ENCODE data around the gene UBE2D1.
"Not testable (repeated sequence)": the region's sequence is repeated elsewhere in the genome, so short reads cannot be mapped to it uniquely, and the experiment has no call there.

Gene UBE2D1

DNA sequence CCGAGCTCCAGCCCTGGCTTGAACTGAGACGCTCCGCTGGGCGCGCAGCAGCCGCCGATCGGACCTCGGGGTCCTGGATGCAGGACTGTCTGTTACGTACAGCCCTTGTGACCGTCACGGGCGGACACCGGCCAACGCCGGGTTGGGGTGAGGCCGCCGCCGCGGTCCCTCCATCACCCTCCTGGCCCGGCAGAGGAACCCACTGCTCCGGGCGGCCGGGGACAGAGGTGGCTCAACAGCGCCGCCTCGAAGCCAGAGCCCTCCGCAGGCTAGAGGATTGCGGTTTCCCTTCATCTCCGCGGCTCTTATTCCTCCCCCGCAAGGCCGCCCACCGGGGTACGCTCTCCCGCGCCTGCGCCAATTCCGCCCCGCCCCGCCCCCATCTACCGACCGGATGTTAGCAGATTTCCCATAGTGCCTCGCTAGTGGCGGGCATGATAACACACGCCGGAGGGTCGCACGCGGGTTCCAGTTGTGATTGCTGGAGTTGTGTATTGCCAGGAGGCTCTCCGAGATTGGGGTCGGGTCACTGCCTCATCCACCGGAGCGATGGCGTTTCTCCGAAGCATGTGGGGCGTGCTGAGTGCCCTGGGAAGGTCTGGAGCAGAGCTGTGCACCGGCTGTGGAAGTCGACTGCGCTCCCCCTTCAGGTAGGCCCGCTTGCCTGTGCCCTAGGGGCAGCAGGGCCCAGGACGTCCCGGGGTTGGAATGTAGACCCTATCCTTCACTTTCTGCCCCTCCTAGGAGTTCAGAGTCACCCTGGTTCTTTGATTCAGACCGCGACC, 50.4 kb downstream of the UBE2D1 start, which contains the start of gene TFAM:
TSS of gene TFAM (plus strand) at position 412 of the 785 bp plus-strand sequence. CDS start at position 550, 138 bp downstream.
- peak; percentile 58 for DNase-seq

GRCh38 chr10:58385784-58386112, 50.9 kb downstream of the UBE2D1 start:
- DNase-seq: no peak

DNA sequence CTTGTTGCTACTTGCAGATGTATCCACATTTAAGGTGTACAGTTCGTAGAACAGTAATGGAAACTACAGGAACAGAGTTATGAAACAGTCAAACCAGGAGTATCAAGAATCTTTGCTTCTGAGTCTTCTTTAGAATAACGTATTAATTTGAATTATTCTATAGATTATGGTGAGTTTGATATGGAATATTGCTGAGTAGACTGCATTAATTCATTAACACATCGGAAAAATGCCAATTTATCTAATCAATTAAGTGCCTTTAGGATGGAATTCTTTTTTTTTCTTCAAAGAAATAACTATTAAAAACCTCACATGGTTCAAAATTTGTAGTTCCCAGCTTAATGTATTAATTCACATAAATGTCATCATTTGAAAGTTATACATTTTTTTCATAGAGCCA, 54.2 kb downstream of the UBE2D1 start:
- no peak for DNase-seq

DNA sequence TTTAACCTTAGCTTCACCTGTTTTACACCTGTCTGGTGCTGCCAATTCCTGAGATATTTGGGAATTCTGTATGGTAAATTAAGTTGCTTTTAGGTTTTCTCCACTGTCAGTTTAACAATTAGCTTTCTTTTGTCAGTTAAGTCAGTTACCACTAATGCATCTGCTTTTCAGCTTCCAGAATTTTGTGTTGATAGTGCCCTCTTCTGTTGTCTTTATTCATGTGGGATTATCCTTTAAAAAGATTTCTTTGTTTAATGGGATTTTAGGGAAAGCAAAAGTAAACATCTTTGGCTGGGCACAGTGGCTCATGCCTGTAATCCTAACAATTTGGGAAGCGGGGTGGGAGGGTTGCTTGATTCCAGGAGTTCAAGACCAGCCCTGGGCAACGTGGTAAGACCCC, 58.5 kb downstream of the UBE2D1 start:
- no peak for DNase-seq

DNA sequence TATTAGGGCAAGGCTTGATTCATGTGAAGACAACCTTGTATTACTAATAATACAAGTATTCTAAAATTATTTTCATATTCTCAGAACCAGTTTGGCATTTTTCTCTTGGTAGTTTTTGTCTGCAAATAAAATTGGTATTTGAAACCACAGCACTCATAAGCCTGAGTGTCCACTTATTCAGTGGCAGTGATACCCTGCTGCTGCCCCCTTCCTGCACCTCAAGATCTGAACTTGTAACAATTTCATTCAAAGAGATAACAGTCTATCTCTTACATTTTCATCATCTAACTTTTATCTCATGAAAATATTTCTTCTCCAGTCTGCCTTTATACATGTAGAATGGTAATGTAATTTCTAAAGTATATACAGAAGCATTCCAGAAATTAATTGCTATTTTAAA, 59.7 kb downstream of the UBE2D1 start:
- DNase-seq: no peak

DNA sequence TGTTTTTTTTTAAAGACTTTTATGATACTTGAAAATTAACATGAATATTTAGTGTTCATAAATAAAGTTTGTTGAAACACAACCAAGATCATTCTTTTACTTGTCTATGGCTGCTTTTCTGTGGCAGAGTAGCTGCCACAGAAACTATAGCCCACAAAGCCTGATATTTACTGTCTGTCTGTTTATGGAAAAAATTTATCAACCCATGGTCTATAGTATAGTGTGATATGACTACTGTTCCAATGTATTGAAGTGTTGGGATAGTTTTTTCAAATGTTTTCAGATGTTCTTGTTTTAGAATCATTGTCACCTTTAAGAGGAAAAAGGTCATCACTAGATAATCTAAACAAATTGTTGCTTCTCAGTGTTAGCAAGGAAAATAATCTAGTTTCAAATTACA, 61.3 kb downstream of the UBE2D1 start:
- DNase-seq: no peak

- DNase-seq: no peak
Measured at GRCh38 chr10:58397830-58398229, 63.0 kb downstream of the UBE2D1 start.

- DNase-seq: no peak
Measured at GRCh38 chr10:58399410-58399809, 64.6 kb downstream of the UBE2D1 start.

GRCh38 chr10:58400609-58401008, 65.8 kb downstream of the UBE2D1 start:
- DNase-seq: no peak

GRCh38 chr10:58404001-58404400, 69.2 kb downstream of the UBE2D1 start:
- no peak for DNase-seq

- no peak for DNase-seq
Measured at GRCh38 chr10:58409956-58410610, 75.3 kb downstream of the UBE2D1 start.

DNA sequence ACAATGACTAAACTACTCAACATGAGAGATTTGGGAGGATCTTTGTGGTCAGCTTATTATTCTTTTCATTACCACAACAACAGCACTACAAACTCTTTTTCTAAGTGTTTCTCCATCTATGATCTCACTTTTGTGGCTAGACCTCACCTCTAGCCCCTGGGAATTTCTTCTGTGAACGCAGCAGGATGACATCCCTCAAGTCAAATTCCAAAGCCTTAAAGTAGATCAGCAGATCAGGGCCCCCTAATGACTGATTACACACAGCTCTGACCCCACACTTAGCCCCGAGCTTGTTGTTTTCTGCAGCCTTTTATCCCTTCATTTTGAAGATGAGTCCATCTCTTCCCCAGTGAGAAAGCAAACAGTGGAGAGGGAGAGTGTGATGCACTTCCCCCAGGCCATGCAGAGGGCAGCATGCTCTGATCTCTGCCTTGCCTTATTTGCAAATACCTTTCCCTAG, 77.7 kb downstream of the UBE2D1 start:
- DNase-seq: no peak

GRCh38 chr10:58414270-58415041, 79.7 kb downstream of the UBE2D1 start:
- DNase-seq: no peak

- no peak for DNase-seq
Measured at GRCh38 chr10:58415757-58416156, 81.0 kb downstream of the UBE2D1 start.

DNA sequence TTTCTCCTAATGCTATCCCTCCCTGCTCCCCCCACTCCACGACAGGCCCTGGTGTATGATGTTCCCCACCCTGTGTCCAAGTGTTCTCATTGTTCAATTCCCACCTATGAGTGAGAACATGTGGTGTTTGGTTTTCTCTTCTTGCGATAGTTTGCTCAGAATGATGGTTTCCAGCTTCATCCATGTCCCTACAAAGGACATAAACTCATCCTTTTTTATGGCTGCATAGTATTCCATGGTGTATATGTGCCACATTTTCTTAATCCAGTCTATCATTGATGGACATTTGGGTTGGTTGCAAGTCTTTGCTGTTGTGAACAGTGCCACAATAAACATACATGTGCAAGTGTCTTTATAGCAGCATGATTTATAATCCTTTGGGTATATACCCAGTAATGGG, 83.1 kb downstream of the UBE2D1 start:
- DNase-seq: not testable (repeated sequence)
